HG03520 (cell line): Measurements from ENCODE around the gene ABL2.
A peak's percentile ranks its signal among the peaks of the same experiment; 100 is the strongest.
"Not testable (repeated sequence)": the region's sequence is repeated elsewhere in the genome, so short reads cannot be mapped to it uniquely, and the experiment has no call there.

ENCODE experiments used
- ATAC-seq: cut with Tn5 transposase; IDR thresholded peaks from one replicate; pipeline ENCODE4 v1.9.1; 2021; ENCODE audit warnings: mild to moderate bottlenecking, moderate library complexity; ENCODE audit not compliant: unreplicated experiment

ABL2 gene

GRCh38 chr1:179137617-179138255 is 91.7 kb downstream of the ABL2 start:
- no peak for ATAC-seq

- ATAC-seq: not testable (repeated sequence)
These were observed 93.8 kb downstream of the ABL2 start for GRCh38 chr1:179135707-179136106.

GRCh38 chr1:179135168-179135567 is 94.3 kb downstream of the ABL2 start:
- not testable (repeated sequence) for ATAC-seq

- peak; percentile 96 for ATAC-seq
These were observed 99.6 kb downstream of the ABL2 start for GRCh38 chr1:179129702-179130473.

GRCh38 chr1:179128520-179128919 is 101.0 kb downstream of the ABL2 start:
- no peak for ATAC-seq

- ATAC-seq: no peak
These were observed 102.1 kb downstream of the ABL2 start for GRCh38 chr1:179127163-179127895.

GRCh38 chr1:179126338-179127060 is 103.0 kb downstream of the ABL2 start:
- no peak for ATAC-seq

- ATAC-seq: no peak
These were observed 104.6 kb downstream of the ABL2 start for GRCh38 chr1:179124873-179125272.

GRCh38 chr1:179121159-179121938 is 108.1 kb downstream of the ABL2 start:
- no peak for ATAC-seq

- no peak for ATAC-seq
These were observed 108.7 kb downstream of the ABL2 start for GRCh38 chr1:179120736-179121135.

GRCh38 chr1:179119513-179119912 is 110.0 kb downstream of the ABL2 start:
- ATAC-seq: no peak

GRCh38 chr1:179115181-179115580 is 114.3 kb downstream of the ABL2 start:
- no peak for ATAC-seq

GRCh38 chr1:179108644-179109043 is 120.8 kb downstream of the ABL2 start:
- no peak for ATAC-seq

- ATAC-seq: no peak
These were observed 121.5 kb downstream of the ABL2 start for GRCh38 chr1:179107706-179108629.

GRCh38 chr1:179105393-179105792 is 124.1 kb downstream of the ABL2 start:
- no peak for ATAC-seq

- no peak for ATAC-seq
These were observed 124.7 kb downstream of the ABL2 start for GRCh38 chr1:179104611-179105250.

GRCh38 chr1:179103999-179104398 is 125.5 kb downstream of the ABL2 start:
- ATAC-seq: no peak

GRCh38 chr1:179101566-179101965 is 127.9 kb downstream of the ABL2 start:
- no peak for ATAC-seq

GRCh38 chr1:179099891-179100290 is 129.6 kb downstream of the ABL2 start:
- no peak for ATAC-seq
